ENCODE data around the gene EVI5L.

DNA sequence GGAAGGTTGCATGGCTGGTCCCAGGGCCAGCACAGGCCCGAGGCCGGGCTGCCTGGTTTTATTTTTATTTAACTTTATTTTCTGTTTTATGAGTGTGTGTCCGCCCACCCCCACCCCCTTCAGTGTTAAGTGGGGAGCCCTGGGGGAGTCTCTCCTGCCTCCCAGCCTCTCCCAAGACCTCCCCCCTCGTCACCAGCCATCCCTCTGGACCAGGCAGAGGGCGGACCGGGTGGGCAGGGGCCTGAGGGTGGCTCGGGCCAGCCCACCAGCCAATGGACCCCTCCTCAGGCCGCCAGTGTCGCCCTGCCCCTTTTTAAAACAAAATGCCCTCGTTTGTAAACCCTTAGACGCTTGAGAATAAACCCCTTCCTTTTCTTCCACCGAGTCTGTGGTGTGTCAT, 84.1 kb downstream of the EVI5L start:
- TF ChIP-seq, protein P1, sequence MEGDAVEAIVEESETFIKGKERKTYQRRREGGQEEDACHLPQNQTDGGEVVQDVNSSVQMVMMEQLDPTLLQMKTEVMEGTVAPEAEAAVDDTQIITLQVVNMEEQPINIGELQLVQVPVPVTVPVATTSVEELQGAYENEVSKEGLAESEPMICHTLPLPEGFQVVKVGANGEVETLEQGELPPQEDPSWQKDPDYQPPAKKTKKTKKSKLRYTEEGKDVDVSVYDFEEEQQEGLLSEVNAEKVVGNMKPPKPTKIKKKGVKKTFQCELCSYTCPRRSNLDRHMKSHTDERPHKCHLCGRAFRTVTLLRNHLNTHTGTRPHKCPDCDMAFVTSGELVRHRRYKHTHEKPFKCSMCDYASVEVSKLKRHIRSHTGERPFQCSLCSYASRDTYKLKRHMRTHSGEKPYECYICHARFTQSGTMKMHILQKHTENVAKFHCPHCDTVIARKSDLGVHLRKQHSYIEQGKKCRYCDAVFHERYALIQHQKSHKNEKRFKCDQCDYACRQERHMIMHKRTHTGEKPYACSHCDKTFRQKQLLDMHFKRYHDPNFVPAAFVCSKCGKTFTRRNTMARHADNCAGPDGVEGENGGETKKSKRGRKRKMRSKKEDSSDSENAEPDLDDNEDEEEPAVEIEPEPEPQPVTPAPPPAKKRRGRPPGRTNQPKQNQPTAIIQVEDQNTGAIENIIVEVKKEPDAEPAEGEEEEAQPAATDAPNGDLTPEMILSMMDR (IDR thresholded peaks at IDR 0.05): no peak
- TF ChIP-seq, protein P2, sequence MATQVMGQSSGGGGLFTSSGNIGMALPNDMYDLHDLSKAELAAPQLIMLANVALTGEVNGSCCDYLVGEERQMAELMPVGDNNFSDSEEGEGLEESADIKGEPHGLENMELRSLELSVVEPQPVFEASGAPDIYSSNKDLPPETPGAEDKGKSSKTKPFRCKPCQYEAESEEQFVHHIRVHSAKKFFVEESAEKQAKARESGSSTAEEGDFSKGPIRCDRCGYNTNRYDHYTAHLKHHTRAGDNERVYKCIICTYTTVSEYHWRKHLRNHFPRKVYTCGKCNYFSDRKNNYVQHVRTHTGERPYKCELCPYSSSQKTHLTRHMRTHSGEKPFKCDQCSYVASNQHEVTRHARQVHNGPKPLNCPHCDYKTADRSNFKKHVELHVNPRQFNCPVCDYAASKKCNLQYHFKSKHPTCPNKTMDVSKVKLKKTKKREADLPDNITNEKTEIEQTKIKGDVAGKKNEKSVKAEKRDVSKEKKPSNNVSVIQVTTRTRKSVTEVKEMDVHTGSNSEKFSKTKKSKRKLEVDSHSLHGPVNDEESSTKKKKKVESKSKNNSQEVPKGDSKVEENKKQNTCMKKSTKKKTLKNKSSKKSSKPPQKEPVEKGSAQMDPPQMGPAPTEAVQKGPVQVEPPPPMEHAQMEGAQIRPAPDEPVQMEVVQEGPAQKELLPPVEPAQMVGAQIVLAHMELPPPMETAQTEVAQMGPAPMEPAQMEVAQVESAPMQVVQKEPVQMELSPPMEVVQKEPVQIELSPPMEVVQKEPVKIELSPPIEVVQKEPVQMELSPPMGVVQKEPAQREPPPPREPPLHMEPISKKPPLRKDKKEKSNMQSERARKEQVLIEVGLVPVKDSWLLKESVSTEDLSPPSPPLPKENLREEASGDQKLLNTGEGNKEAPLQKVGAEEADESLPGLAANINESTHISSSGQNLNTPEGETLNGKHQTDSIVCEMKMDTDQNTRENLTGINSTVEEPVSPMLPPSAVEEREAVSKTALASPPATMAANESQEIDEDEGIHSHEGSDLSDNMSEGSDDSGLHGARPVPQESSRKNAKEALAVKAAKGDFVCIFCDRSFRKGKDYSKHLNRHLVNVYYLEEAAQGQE (IDR thresholded peaks at IDR 0.05; ENCODE audit: low read depth, low read length): no peak
- TF ChIP-seq TCF12 (IDR thresholded peaks at IDR 0.05): no peak
- TF ChIP-seq SMC3 (IDR thresholded peaks at IDR 0.05; ENCODE audit: low read depth, low read length): no peak
